GM23248 (cell line): ENCODE measurements around the gene HTR2A.

Experiments used
- EZH2 ChIP-seq: fragments of 200-600 bp; sonication (generic); IDR thresholded peaks from 2 replicates; pipeline ENCODE4 v1.6.1; 2018; ENCODE audit warnings: antibody characterized with exemption, mild to moderate bottlenecking; ENCODE audit not compliant: insufficient read depth, poor library complexity, severe bottlenecking
- EZH2phosphoT487 ChIP-seq: fragments of 200-600 bp; sonication (generic); IDR thresholded peaks from 2 replicates; pipeline ENCODE4 v1.6.1; 2018; ENCODE audit warnings: antibody characterized with exemption, moderate library complexity, mild to moderate bottlenecking, low read depth; ENCODE audit not compliant: insufficient read depth

DNA sequence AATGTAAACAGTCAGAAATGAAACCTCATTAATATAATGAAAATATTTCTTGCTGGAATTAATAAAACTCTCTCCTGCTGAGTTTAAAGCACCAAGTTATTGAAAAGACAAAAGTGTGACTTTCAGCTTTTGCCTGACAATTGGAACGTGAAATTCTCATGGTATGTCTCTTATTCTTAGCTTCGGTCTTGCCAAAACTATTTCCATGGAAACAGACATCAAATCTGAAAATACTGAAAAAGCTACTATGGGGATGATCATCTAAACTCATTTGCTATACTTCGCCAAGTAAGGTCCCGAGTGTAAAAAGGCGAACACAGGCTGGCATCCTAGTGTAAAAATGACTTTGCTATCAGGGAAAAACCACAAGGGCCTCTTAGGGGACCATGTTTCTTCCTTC lies 22.8 kb downstream of the HTR2A start:
- no peak for TF ChIP-seq EZH2
- TF ChIP-seq EZH2phosphoT487 = no peak
